CD4-positive, alpha-beta memory T cell (primary cell): ENCODE measurements around the gene GBA2. TPM values are rescaled to one million over a fixed set of nuclear protein-coding genes. Genes with fewer than 3 reads are reported as not detected.

Source experiments
- CTCF ChIA-PET: fragments of 350-600 bp; sonication (Branson Sonifier 250); formaldehyde crosslinking; loops from one replicate; lab custom pipeline; 2021; ENCODE audit warnings: inconsistent platforms; ENCODE audit not compliant: partially characterized antibody; lab: Charles Lee
- POLR2A ChIA-PET: fragments of 350-600 bp; sonication (Branson Sonifier 250); formaldehyde crosslinking; loops from one replicate; lab custom pipeline; 2021; ENCODE audit not compliant: partially characterized antibody; lab: Charles Lee
- DNase-seq, 5 donors: peaks; one replicate each; pipeline versions ENCODE4 v3.0.0 to v3.0.0-alpha.2; 2020 to 2022; ENCODE audit warnings: mixed read lengths in 1 of 5
- H3K27ac ChIP-seq: one replicate; pipeline ENCODE4 v1.7.0; 2013; ENCODE audit warnings: low read depth, low read length
- H3K27me3 ChIP-seq: 2 replicates; pipeline ENCODE4 v1.7.0; 2013; ENCODE audit warnings: mild to moderate bottlenecking, low read length, moderate library complexity; ENCODE audit not compliant: insufficient read depth
- H3K36me3 ChIP-seq: 2 replicates; pipeline ENCODE4 v1.7.0; 2013; ENCODE audit warnings: mild to moderate bottlenecking, low read length, moderate library complexity; ENCODE audit not compliant: insufficient read depth
- H3K4me1 ChIP-seq: 2 replicates; pipeline ENCODE4 v1.7.0; 2013; ENCODE audit warnings: mild to moderate bottlenecking, low read length, moderate library complexity; ENCODE audit not compliant: insufficient read depth
- H3K4me3 ChIP-seq, 2 donors: one replicate each; pipeline ENCODE4 v1.7.0; 2013; ENCODE audit warnings: low read length in 2 of 2, mild to moderate bottlenecking in 1 of 2
- H3K9me3 ChIP-seq, 2 donors: one replicate each; pipeline ENCODE4 v1.7.0; 2013; ENCODE audit warnings: low read length in 2 of 2, control low read depth in 1 of 2; ENCODE audit not compliant: control insufficient read depth in 1 of 2
- H3K27ac Mint-ChIP-seq, 7 donors: one replicate each; pipeline ENCODE4 v1.8.0; 2020 to 2021; ENCODE audit warnings: mixed read lengths in 7 of 7, mild to moderate bottlenecking in 6 of 7, inconsistent platforms in 3 of 7, moderate library complexity in 3 of 7
- H3K27me3 Mint-ChIP-seq, 2 donors: one replicate each; pipeline ENCODE4 v1.8.0; 2020 to 2021; ENCODE audit warnings: mixed read lengths in 2 of 2
- H3K36me3 Mint-ChIP-seq, 2 donors: one replicate each; pipeline ENCODE4 v1.8.0; 2020 to 2021; ENCODE audit warnings: mixed read lengths in 2 of 2, inconsistent platforms in 1 of 2, mild to moderate bottlenecking in 1 of 2
- H3K4me1 Mint-ChIP-seq, 4 donors: one replicate each; pipeline ENCODE4 v1.8.0; 2020 to 2021; ENCODE audit warnings: mixed read lengths in 4 of 4, mild to moderate bottlenecking in 1 of 4
- H3K4me3 Mint-ChIP-seq, 8 donors: one replicate each; pipeline ENCODE4 v1.8.0; 2020 to 2021; ENCODE audit warnings: mixed read lengths in 8 of 8, mild to moderate bottlenecking in 7 of 8, moderate library complexity in 6 of 8, inconsistent platforms in 3 of 8
- H3K9me3 Mint-ChIP-seq, 8 donors: one replicate each; pipeline ENCODE4 v1.8.0; 2020 to 2021; ENCODE audit warnings: mixed read lengths in 8 of 8, mild to moderate bottlenecking in 5 of 8, inconsistent platforms in 3 of 8, moderate library complexity in 1 of 8
- intact Hi-C: fragments of 100-400 bp; cut with micrococcal nuclease; formaldehyde crosslinking; loops from one replicate; pipeline ENCODE4 v1.15.1; 2023
- polyA plus RNA-seq, 2 donors: library from polyadenylated mRNA; unstranded; fragments of 300-500 nt; fragmentation: Illumina TruSeq; gene quantifications; one replicate each; pipeline ENCODE4 v1.2.3, GENCODE V29; 2021
- total RNA-seq, 2 experiments: library from RNA; stranded (reverse); gene quantifications; one replicate each; pipeline ENCODE4 v1.2.3, GENCODE V29; 2021

GBA2 gene
- total and polyA plus RNA-seq, 4 experiments from 2014 or later, result 16.3 to 66.3 (median 44.1) TPM

DNA sequence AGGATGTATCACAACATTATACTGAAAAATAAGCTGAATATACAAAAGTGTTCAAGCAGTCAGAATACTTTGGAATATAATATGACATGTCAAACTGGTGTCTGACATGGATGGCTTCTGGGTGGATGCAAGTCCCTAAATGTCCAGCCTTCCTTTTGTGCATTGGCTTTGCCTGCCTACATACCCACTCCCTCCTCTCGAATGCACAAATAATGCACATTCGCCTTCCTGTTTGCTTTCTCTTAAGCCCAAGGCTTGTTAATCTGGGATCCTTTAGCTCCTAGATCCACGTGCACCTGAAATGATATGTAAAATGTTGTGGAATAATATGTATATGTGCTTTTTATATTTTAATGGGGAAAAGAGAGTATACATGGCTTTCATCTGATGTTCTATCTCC, 29.5 kb upstream of the GBA2 start:
- Mint-ChIP-seq H3K36me3 (peaks cover 15 to 19% of the 10 kb centered on the region in 2 donors), H3K4me3 (no peak overlapping the region), H3K9me3 (peaks cover 0 to 2% (median 0%) of the 10 kb centered on the region in 8 donors), H3K4me1 (peaks cover 0 to 5% (median 4%) of the 10 kb centered on the region in 4 donors), H3K27ac (no peak overlapping the region), H3K27me3 (no peaks in the 10 kb centered on the region)
- H3K27ac ChIP-seq, result no peak overlapping the region
- ChIA-PET POLR2A (no interaction called here), CTCF (interaction anchor here (2.2 kb wide), 1 partner anchor 12 kb away, joined by 11 read pairs; no protein-coding TSS in a partner anchor)
- intact Hi-C loops, result no loop called here
- no peaks in the 10 kb centered on the region for H3K9me3 ChIP-seq
- no peak overlapping the region for H3K4me3 ChIP-seq
- no peak for DNase-seq
- no peaks in the 10 kb centered on the region for H3K27me3 ChIP-seq
- H3K4me1 ChIP-seq, result no peaks in the 10 kb centered on the region
- H3K36me3 ChIP-seq, result peaks cover 3% of the 10 kb centered on the region

DNA sequence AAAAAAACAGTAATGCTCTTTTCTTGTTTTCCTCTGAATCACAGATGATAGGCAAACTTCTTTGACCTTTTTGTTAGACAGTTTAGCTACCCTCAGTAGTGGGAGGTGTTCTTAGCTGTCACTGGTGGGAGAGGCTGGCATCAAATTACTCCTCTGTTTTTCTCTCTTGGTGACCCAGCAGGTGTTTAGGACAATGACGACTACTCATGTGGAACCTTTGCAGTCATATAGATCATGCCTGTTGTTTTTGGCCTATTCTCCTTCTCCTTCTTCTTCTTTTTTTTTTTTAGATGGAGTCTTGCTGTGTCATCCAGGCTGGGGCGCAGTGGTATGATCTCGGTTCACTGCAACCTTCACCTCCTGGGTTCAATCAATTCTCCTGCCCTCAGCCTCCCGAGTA, 27.0 kb upstream of the GBA2 start:
- Histone ChIP-seq H3K4me3 (no peak overlapping the region), H3K9me3 (no peaks in the 10 kb centered on the region), H3K27ac (no peak overlapping the region), H3K36me3 (no peaks in the 10 kb centered on the region), H3K27me3 (no peaks in the 10 kb centered on the region), H3K4me1 (no peaks in the 10 kb centered on the region)
- CTCF ChIA-PET, result interaction anchor here (1.0 to 2.1 kb wide), 4 partner anchors 14 to 82 kb away, joined by 3 to 5 read pairs (median 4); no protein-coding TSS in a partner anchor
- peaks cover 0 to 5% (median 4%) of the 10 kb centered on the region in 4 donors for H3K4me1 Mint-ChIP-seq
- H3K9me3 Mint-ChIP-seq, result no peaks in the 10 kb centered on the region
- H3K27ac Mint-ChIP-seq, result peak overlapping the region in 1 of 7 donors; percentile 70
- no peak overlapping the region for H3K4me3 Mint-ChIP-seq
- no peak for DNase-seq
- H3K27me3 Mint-ChIP-seq, result no peaks in the 10 kb centered on the region
- intact Hi-C loops, result no loop called here
- POLR2A ChIA-PET, result no interaction called here
- peaks cover 11 to 16% of the 10 kb centered on the region in 2 donors for H3K36me3 Mint-ChIP-seq

DNA sequence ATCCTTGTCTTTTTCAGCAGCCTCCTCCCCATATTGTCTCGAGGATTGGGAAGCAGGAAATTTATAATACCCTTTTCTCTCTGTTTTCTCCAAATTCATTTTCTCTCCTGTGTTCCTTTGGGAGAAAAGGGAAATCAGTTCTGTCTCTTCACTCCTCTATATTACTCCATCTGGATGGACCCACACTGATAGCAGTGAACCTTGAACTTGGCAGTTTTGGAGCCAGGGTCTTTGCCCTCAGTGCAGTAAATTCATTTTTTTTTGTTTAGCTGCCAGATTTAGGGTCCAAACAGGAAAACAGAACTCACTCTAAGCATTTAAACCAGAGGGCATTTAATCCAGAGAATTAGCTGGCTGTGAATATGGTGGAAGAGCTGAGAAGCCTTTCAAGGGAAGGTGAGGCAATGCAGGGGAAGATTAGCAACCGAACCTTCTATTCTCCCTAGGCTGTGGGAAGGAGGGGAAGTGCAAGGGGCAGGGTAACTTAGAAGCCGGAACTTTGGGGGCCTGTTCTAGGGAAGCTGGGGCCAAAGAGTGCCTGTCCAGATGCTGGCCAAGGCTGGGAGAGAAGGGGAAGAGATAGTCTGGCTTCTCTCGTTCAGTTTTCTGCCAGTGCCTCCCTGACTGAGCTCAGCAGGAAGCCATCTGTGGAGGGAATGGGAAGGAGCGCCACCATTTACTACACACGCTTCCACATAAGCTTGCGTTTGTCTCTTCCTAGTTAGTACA, 26.0 kb upstream of the GBA2 start:
- H3K27ac ChIP-seq, result no peak overlapping the region
- H3K4me1 Mint-ChIP-seq, result peaks cover 0 to 5% (median 3%) of the 10 kb centered on the region in 4 donors

GRCh38 chr9:35771943-35772342, 22.9 kb upstream of the GBA2 start:
- Histone ChIP-seq H3K4me3 (no peak overlapping the region), H3K36me3 (no peaks in the 10 kb centered on the region), H3K9me3 (no peaks in the 10 kb centered on the region), H3K4me1 (peaks cover 3% of the 10 kb centered on the region), H3K27me3 (no peaks in the 10 kb centered on the region), H3K27ac (no peak overlapping the region)
- H3K36me3 Mint-ChIP-seq, result peaks cover 0 to 2% of the 10 kb centered on the region in 2 donors
- POLR2A ChIA-PET, result no interaction called here
- H3K4me3 Mint-ChIP-seq, result no peak overlapping the region
- H3K4me1 Mint-ChIP-seq, result peaks cover 0 to 10% (median 6%) of the 10 kb centered on the region in 4 donors
- no peaks in the 10 kb centered on the region for H3K27me3 Mint-ChIP-seq
- H3K27ac Mint-ChIP-seq, result no peak overlapping the region
- H3K9me3 Mint-ChIP-seq, result no peaks in the 10 kb centered on the region
- CTCF ChIA-PET, result interaction anchor here (0.9 to 3.8 kb wide), 6 partner anchors 15 to 131 kb away, joined by 3 to 25 read pairs (median 3); partner anchors contain the start of gene ARHGEF39
- intact Hi-C loops, result no loop called here
- DNase-seq, result no peak

More for the DNA sequence above, 26.0 kb upstream of the GBA2 start:
- no peaks in the 10 kb centered on the region for H3K27me3 Mint-ChIP-seq
- intact Hi-C loops, result no loop called here
- peaks cover 5 to 11% of the 10 kb centered on the region in 2 donors for H3K36me3 Mint-ChIP-seq
- Histone ChIP-seq H3K36me3 (no peaks in the 10 kb centered on the region), H3K27me3 (no peaks in the 10 kb centered on the region), H3K9me3 (no peaks in the 10 kb centered on the region), H3K4me1 (peaks cover 3% of the 10 kb centered on the region), H3K4me3 (no peak overlapping the region)
- ChIA-PET POLR2A (no interaction called here), CTCF (interaction anchor here (0.7 to 2.1 kb wide), 6 partner anchors 15 to 108 kb away, joined by 3 to 5 read pairs (median 4); no protein-coding TSS in a partner anchor)
- no peak for DNase-seq
- peak overlapping the region in 3 of 7 donors; percentile 62 to 72 (median 69) for H3K27ac Mint-ChIP-seq
- no peaks in the 10 kb centered on the region for H3K9me3 Mint-ChIP-seq
- H3K4me3 Mint-ChIP-seq, result peak overlapping the region in 1 of 8 donors; percentile 18

- intact Hi-C loops, result no loop called here
- Histone ChIP-seq H3K4me1 (peaks cover 3% of the 10 kb centered on the region), H3K27me3 (no peaks in the 10 kb centered on the region), H3K27ac (no peak overlapping the region), H3K4me3 (no peak overlapping the region), H3K9me3 (no peaks in the 10 kb centered on the region), H3K36me3 (no peaks in the 10 kb centered on the region)
- no peak overlapping the region for H3K27ac Mint-ChIP-seq
- DNase-seq, result no peak
- H3K4me3 Mint-ChIP-seq, result no peak overlapping the region
- CTCF ChIA-PET, result interaction anchor here (0.7 to 3.8 kb wide), 5 partner anchors 15 to 132 kb away, joined by 3 to 25 read pairs (median 3); no protein-coding TSS in a partner anchor
- no peaks in the 10 kb centered on the region for H3K27me3 Mint-ChIP-seq
- POLR2A ChIA-PET, result interaction anchor here (0.8 kb wide), 1 partner anchor 40 kb away, joined by 3 read pairs; the partner anchor contains the start of gene TLN1
- H3K9me3 Mint-ChIP-seq, result no peaks in the 10 kb centered on the region
- peaks cover 0 to 10% (median 6%) of the 10 kb centered on the region in 4 donors for H3K4me1 Mint-ChIP-seq
- H3K36me3 Mint-ChIP-seq, result peaks cover 0 to 2% of the 10 kb centered on the region in 2 donors
Measured at GRCh38 chr9:35771534-35771933, 22.5 kb upstream of the GBA2 start.

GRCh38 chr9:35771075-35771433, 22.0 kb upstream of the GBA2 start:
- H3K27me3 ChIP-seq, result no peaks in the 10 kb centered on the region
- H3K4me1 Mint-ChIP-seq, result peaks cover 1 to 14% (median 6%) of the 10 kb centered on the region in 4 donors
- no peak for DNase-seq
- H3K4me3 ChIP-seq, result no peak overlapping the region
- no peaks in the 10 kb centered on the region for H3K27me3 Mint-ChIP-seq
- POLR2A ChIA-PET, result interaction anchor here (0.8 kb wide), 1 partner anchor 39 kb away, joined by 3 read pairs; the partner anchor contains the start of gene TLN1
- no peak overlapping the region for H3K4me3 Mint-ChIP-seq
- H3K36me3 ChIP-seq, result no peaks in the 10 kb centered on the region
- H3K36me3 Mint-ChIP-seq, result peaks cover 0 to 2% of the 10 kb centered on the region in 2 donors
- no peaks in the 10 kb centered on the region for H3K9me3 ChIP-seq
- peaks cover 3% of the 10 kb centered on the region for H3K4me1 ChIP-seq
- H3K27ac ChIP-seq, result no peak overlapping the region
- CTCF ChIA-PET, result interaction anchor here (0.7 to 3.8 kb wide), 4 partner anchors 15 to 56 kb away, joined by 3 to 25 read pairs (median 4); no protein-coding TSS in a partner anchor
- H3K9me3 Mint-ChIP-seq, result no peaks in the 10 kb centered on the region
- no peak overlapping the region for H3K27ac Mint-ChIP-seq
- intact Hi-C loops, result no loop called here

DNA sequence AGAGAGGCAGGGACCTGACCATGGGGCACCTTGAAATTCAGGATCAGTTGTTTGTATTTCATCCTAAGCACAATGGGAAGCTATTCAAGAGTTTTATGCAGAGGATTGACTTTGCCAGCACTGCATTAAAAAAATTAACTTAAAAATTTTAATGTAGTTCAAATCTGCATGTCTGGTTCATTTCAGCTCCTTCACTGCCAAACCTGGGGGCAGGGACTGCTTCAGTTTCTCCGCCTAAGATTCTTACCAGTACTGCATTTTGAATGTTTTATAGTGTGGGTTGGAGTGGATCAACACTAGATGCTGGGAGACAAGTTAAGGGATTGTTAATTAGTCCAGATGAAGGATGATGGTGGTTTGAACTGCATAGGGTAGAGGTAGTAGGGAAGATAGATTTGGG, 20.7 kb upstream of the GBA2 start:
- Histone ChIP-seq H3K4me1 (peaks cover 3% of the 10 kb centered on the region), H3K9me3 (no peaks in the 10 kb centered on the region), H3K4me3 (no peak overlapping the region), H3K27ac (no peak overlapping the region), H3K27me3 (no peaks in the 10 kb centered on the region), H3K36me3 (no peaks in the 10 kb centered on the region)
- Mint-ChIP-seq H3K36me3 (peaks cover 0 to 3% of the 10 kb centered on the region in 2 donors), H3K4me3 (no peak overlapping the region), H3K4me1 (peaks cover 2 to 11% (median 6%) of the 10 kb centered on the region in 4 donors), H3K27ac (no peak overlapping the region), H3K27me3 (no peaks in the 10 kb centered on the region), H3K9me3 (no peaks in the 10 kb centered on the region)
- intact Hi-C loops, result no loop called here
- ChIA-PET POLR2A (no interaction called here), CTCF (interaction anchor here (1.3 to 1.9 kb wide), 3 partner anchors 13 to 19 kb away, joined by 3 to 12 read pairs (median 5); no protein-coding TSS in a partner anchor)
- DNase-seq, result no peak
